DMS79 (cell line): ENCODE measurements around the gene ITIH5.

Source experiments
- DNase-seq: peaks from one replicate; lab custom pipeline; 2025; lab: John Stamatoyannopoulos, UW

ITIH5 gene

GRCh38 chr10:7518693-7519092 is 148.1 kb downstream of the ITIH5 start:
- no peak for DNase-seq

- DNase-seq: no peak
Observed at GRCh38 chr10:7515439-7515838, 151.3 kb downstream of the ITIH5 start.

GRCh38 chr10:7513936-7514335 is 152.8 kb downstream of the ITIH5 start:
- no peak for DNase-seq

GRCh38 chr10:7513455-7513854 is 153.3 kb downstream of the ITIH5 start:
- no peak for DNase-seq

GRCh38 chr10:7512487-7512886 is 154.3 kb downstream of the ITIH5 start:
- DNase-seq: no peak

GRCh38 chr10:7511612-7512011 is 155.2 kb downstream of the ITIH5 start:
- no peak for DNase-seq
